K562 (cell line): Measurements from ENCODE around the gene GPSM3. TPM values are rescaled to one million over a fixed set of nuclear protein-coding genes. Genes with fewer than 3 reads are reported as not detected.
A peak's percentile ranks its signal among the peaks of the same experiment; 100 is the strongest.

Experiments used
- ATF1 ChIP-seq, 2 experiments: fragments of 450-650 bp in 1 of 2; IDR thresholded peaks; 2 replicates each; pipeline ENCODE4 v1.6.1; 2016; ENCODE audit warnings: missing compliant biosample characterization in 1 of 2, missing genetic modification characterization in 1 of 2
- ATF7 ChIP-seq: fragments of 450-650 bp; IDR thresholded peaks from 2 replicates; pipeline ENCODE4 v1.7.1; 2014; ENCODE audit warnings: mild to moderate bottlenecking, moderate library complexity
- BRD9 ChIP-seq: fragments of 450-650 bp; IDR thresholded peaks from 2 replicates; pipeline ENCODE4 v1.6.1; 2018; ENCODE audit warnings: low read depth; ENCODE audit not compliant: partially characterized antibody
- CCAR2 ChIP-seq: fragments of 200-400 bp; formaldehyde crosslinking; IDR thresholded peaks from 2 replicates; pipeline ENCODE4 v1.6.1; 2017; ENCODE audit warnings: mild to moderate bottlenecking, low read depth, low read length
- CEBPB ChIP-seq: fragments of 450-650 bp; IDR thresholded peaks from 2 replicates; pipeline ENCODE4 v1.6.1; 2016; ENCODE audit warnings: missing genetic modification characterization, missing compliant biosample characterization
- E2F3 ChIP-seq: fragments of 250-450 bp; sonication (Bioruptor Pico); IDR thresholded peaks from 2 replicates; pipeline ENCODE4 v1.4.0; 2020; ENCODE audit warnings: mild to moderate bottlenecking
- E2F5 ChIP-seq: sonication (generic); formaldehyde crosslinking; IDR thresholded peaks from 2 replicates; pipeline ENCODE4 v1.8.0; 2022; ENCODE audit warnings: mild to moderate bottlenecking, missing genetic modification reagents
- GABPA ChIP-seq: fragments of 200-800 bp; sonication (Bioruptor generic); conservative IDR thresholded peaks from 2 replicates; pipeline ENCODE4 v1.6.1; 2016; ENCODE audit warnings: low read depth, missing genetic modification characterization, missing compliant biosample characterization
- GABPB2 ChIP-seq: fragments of 250-450 bp; sonication (Bioruptor Pico); conservative IDR thresholded peaks from 2 replicates; pipeline ENCODE4 v1.5.1; 2021; ENCODE audit warnings: mild to moderate bottlenecking
- IRF1 ChIP-seq: sonication (generic); formaldehyde crosslinking; IDR thresholded peaks from 2 replicates; pipeline ENCODE4 v1.8.0; 2022; ENCODE audit warnings: missing genetic modification reagents, mild to moderate bottlenecking, borderline replicate concordance
- JUND ChIP-seq, 2 experiments: IDR thresholded peaks; 2 replicates in 1 of 2; 3 replicates in 1 of 2; pipeline ENCODE4 v1.6.1; 2011; ENCODE audit warnings: borderline replicate concordance in 2 of 2, low read depth in 2 of 2, low read length in 2 of 2, improper control_type of control experiment in 1 of 2, missing biosample characterization in 1 of 2, missing genetic modification characterization in 1 of 2, missing genetic modification reagents in 1 of 2
- SPI1 ChIP-seq: IDR thresholded peaks from 2 replicates; pipeline ENCODE4 v1.6.1; 2011; ENCODE audit warnings: low read depth, low read length, control low read depth, borderline replicate concordance
- STAG1 ChIP-seq: sonication (generic); formaldehyde crosslinking; IDR thresholded peaks from 2 replicates; pipeline ENCODE4 v1.5.0; 2020; ENCODE audit warnings: missing genetic modification reagents, borderline replicate concordance
- TGIF2 ChIP-seq: sonication (generic); formaldehyde crosslinking; IDR thresholded peaks from 2 replicates; pipeline ENCODE4 v1.8.1; 2022; ENCODE audit warnings: mild to moderate bottlenecking, missing genetic modification reagents, moderate library complexity
- THRAP3 ChIP-seq: fragments of 450-650 bp; IDR thresholded peaks from 2 replicates; pipeline ENCODE4 v1.6.1; 2016; ENCODE audit warnings: mild to moderate bottlenecking, inconsistent platforms, borderline replicate concordance
- ZNF354B ChIP-seq: fragments of 250-450 bp; sonication (Bioruptor Pico); IDR thresholded peaks from 2 replicates; pipeline ENCODE4 v1.4.0; 2020
- ZNF764 ChIP-seq: fragments of 250-450 bp; sonication (Bioruptor Pico); IDR thresholded peaks from 2 replicates; pipeline ENCODE4 v1.4.0; 2020; ENCODE audit warnings: low read depth, mild to moderate bottlenecking, moderate library complexity
- ZNF780A ChIP-seq: fragments of 250-450 bp; sonication (Bioruptor Pico); IDR thresholded peaks from 2 replicates; pipeline ENCODE4 v1.5.0; 2021; ENCODE audit warnings: mild to moderate bottlenecking
- ZSCAN32 ChIP-seq: fragments of 450-650 bp; formaldehyde crosslinking; IDR thresholded peaks from 2 replicates; pipeline ENCODE4 v1.4.0; 2020; ENCODE audit warnings: mild to moderate bottlenecking, moderate library complexity
- polyA plus RNA-seq, 8 experiments: library from polyadenylated mRNA; depleted of rRNA in 4 of 8; stranded (reverse) in 5 of 8; unstranded in 3 of 8; fragments of >200 nt; fragmentation: Nextera tagmentation in 2 of 8; fragmentation: Illumina TruSeq in 1 of 8; extraction: Ambion mirVana in 2 of 8; extraction: Trizol in 1 of 8; gene quantifications; 2 replicates each; pipeline versions ENCODE4 v1.2.1 to v1.2.3, GENCODE V29; 2011 to 2014; ENCODE audit warnings: inconsistent platforms in 1 of 8, missing spikeins in 1 of 8
- total RNA-seq, 7 experiments: library from RNA; depleted of rRNA in 6 of 7; stranded (reverse); fragments of >200 nt in 6 of 7; fragmentation: Illumina TruSeq in 2 of 7; extraction: Trizol in 2 of 7; gene quantifications; 2 replicates each; pipeline versions ENCODE4 v1.2.1 to v1.2.3, GENCODE V29; 2011 to 2021; ENCODE audit warnings: low replicate concordance in 1 of 7
- TF ChIP-seq, protein P1 (sequence below): fragments of 450-650 bp; IDR thresholded peaks from 2 replicates; pipeline ENCODE4 v1.6.1; 2017; ENCODE audit warnings: antibody characterized with exemption
- TF ChIP-seq, protein P2 (sequence below): fragments of 200-800 bp; sonication (Bioruptor generic); IDR thresholded peaks from 2 replicates; pipeline ENCODE4 v1.6.1; 2017; ENCODE audit warnings: missing genetic modification characterization, missing compliant biosample characterization
- TF ChIP-seq, protein P3 (sequence below): fragments of 450-650 bp; IDR thresholded peaks from 2 replicates; pipeline ENCODE4 v1.6.1; 2017; ENCODE audit warnings: mild to moderate bottlenecking, moderate library complexity

Gene GPSM3
- total and polyA plus RNA-seq, 9 of the 15 experiments (the other 6 are each of a cell fraction or from before 2014, with no cell fraction given): 5.3 to 42.6 (median 24.4) TPM

DNA sequence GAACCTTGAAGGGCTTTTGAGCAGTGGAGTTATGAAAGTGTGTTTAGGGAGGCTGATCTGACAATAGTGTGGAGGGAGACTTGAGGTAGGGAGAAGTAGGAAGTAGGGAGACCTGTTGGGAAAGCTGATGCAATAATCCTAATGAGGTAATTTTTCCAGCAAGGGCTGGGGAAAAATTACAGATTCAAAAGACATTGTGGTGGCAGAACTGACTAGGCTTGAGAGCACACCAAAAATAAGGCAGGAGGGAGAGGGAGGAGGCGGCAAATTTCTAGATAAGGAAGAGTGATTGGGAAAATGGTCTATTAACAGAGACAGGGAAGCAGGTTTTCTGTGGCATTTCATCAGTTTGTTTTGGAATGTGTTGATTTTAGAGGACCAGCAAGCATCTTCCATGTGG, 46.2 kb downstream of the GPSM3 start (continued):
- TF ChIP-seq JUND (IDR thresholded peaks at IDR 0.05; ENCODE audit: borderline replicate concordance, low read depth, low read length) (peak; percentile 38; the same call in 1 of the 2 replicates), JUND (tag; IDR thresholded peaks at IDR 0.05; ENCODE audit: borderline replicate concordance, low read depth, low read length) (no peak; the same call in 2 of the 3 replicates), CCAR2 (no peak), ATF1 (CRISPR knock-in tag; IDR thresholded peaks at IDR 0.05) (no peak), ATF1 (tag; IDR thresholded peaks at IDR 0.05) (no peak), GABPB2 (CRISPR knock-in tag) (no peak), THRAP3 (no peak), SPI1 (no peak), TGIF2 (CRISPR knock-in tag) (no peak), E2F3 (CRISPR knock-in tag) (no peak), ZNF354B (CRISPR knock-in tag) (no peak), ZNF764 (CRISPR knock-in tag) (no peak), ZSCAN32 (CRISPR knock-in tag) (peak; percentile 86), GABPA (tag) (0 out of 2 replicates have a peak, but pooled peaks have one; percentile 3), STAG1 (CRISPR knock-in tag) (no peak), ZNF780A (CRISPR knock-in tag) (no peak), IRF1 (CRISPR knock-in tag) (no peak), E2F5 (no peak), CEBPB (tag) (peak; percentile 70), ATF7 (peak; percentile 64), BRD9 (no peak)
- TF ChIP-seq, protein P1, sequence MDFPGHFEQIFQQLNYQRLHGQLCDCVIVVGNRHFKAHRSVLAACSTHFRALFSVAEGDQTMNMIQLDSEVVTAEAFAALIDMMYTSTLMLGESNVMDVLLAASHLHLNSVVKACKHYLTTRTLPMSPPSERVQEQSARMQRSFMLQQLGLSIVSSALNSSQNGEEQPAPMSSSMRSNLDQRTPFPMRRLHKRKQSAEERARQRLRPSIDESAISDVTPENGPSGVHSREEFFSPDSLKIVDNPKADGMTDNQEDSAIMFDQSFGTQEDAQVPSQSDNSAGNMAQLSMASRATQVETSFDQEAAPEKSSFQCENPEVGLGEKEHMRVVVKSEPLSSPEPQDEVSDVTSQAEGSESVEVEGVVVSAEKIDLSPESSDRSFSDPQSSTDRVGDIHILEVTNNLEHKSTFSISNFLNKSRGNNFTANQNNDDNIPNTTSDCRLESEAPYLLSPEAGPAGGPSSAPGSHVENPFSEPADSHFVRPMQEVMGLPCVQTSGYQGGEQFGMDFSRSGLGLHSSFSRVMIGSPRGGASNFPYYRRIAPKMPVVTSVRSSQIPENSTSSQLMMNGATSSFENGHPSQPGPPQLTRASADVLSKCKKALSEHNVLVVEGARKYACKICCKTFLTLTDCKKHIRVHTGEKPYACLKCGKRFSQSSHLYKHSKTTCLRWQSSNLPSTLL: no peak
- TF ChIP-seq, protein P2, sequence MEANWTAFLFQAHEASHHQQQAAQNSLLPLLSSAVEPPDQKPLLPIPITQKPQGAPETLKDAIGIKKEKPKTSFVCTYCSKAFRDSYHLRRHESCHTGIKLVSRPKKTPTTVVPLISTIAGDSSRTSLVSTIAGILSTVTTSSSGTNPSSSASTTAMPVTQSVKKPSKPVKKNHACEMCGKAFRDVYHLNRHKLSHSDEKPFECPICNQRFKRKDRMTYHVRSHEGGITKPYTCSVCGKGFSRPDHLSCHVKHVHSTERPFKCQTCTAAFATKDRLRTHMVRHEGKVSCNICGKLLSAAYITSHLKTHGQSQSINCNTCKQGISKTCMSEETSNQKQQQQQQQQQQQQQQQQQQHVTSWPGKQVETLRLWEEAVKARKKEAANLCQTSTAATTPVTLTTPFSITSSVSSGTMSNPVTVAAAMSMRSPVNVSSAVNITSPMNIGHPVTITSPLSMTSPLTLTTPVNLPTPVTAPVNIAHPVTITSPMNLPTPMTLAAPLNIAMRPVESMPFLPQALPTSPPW (CRISPR knock-in tag): no peak
- TF ChIP-seq, protein P3, sequence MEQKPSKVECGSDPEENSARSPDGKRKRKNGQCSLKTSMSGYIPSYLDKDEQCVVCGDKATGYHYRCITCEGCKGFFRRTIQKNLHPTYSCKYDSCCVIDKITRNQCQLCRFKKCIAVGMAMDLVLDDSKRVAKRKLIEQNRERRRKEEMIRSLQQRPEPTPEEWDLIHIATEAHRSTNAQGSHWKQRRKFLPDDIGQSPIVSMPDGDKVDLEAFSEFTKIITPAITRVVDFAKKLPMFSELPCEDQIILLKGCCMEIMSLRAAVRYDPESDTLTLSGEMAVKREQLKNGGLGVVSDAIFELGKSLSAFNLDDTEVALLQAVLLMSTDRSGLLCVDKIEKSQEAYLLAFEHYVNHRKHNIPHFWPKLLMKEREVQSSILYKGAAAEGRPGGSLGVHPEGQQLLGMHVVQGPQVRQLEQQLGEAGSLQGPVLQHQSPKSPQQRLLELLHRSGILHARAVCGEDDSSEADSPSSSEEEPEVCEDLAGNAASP: no peak
